CD4-positive, alpha-beta memory T cell (primary cell): ENCODE data around the gene COL4A2. TPM values are rescaled to one million over a fixed set of nuclear protein-coding genes. Genes with fewer than 3 reads are reported as not detected.
"Not testable (repeated sequence)": the region's sequence is repeated elsewhere in the genome, so short reads cannot be mapped to it uniquely, and the experiment has no call there.

ENCODE experiments used
- CTCF ChIA-PET: fragments of 350-600 bp; sonication (Branson Sonifier 250); formaldehyde crosslinking; loops from one replicate; lab custom pipeline; 2021; ENCODE audit warnings: inconsistent platforms; ENCODE audit not compliant: partially characterized antibody; lab: Charles Lee
- POLR2A ChIA-PET: fragments of 350-600 bp; sonication (Branson Sonifier 250); formaldehyde crosslinking; loops from one replicate; lab custom pipeline; 2021; ENCODE audit not compliant: partially characterized antibody; lab: Charles Lee
- DNase-seq, 5 donors: peaks; one replicate each; pipeline versions ENCODE4 v3.0.0 to v3.0.0-alpha.2; 2020 to 2022; ENCODE audit warnings: mixed read lengths in 1 of 5
- H3K27ac ChIP-seq: one replicate; pipeline ENCODE4 v1.7.0; 2013; ENCODE audit warnings: low read depth, low read length
- H3K27me3 ChIP-seq: 2 replicates; pipeline ENCODE4 v1.7.0; 2013; ENCODE audit warnings: mild to moderate bottlenecking, low read length, moderate library complexity; ENCODE audit not compliant: insufficient read depth
- H3K36me3 ChIP-seq: 2 replicates; pipeline ENCODE4 v1.7.0; 2013; ENCODE audit warnings: mild to moderate bottlenecking, low read length, moderate library complexity; ENCODE audit not compliant: insufficient read depth
- H3K4me1 ChIP-seq: 2 replicates; pipeline ENCODE4 v1.7.0; 2013; ENCODE audit warnings: mild to moderate bottlenecking, low read length, moderate library complexity; ENCODE audit not compliant: insufficient read depth
- H3K4me3 ChIP-seq, 2 donors: one replicate each; pipeline ENCODE4 v1.7.0; 2013; ENCODE audit warnings: low read length in 2 of 2, mild to moderate bottlenecking in 1 of 2
- H3K9me3 ChIP-seq, 2 donors: one replicate each; pipeline ENCODE4 v1.7.0; 2013; ENCODE audit warnings: low read length in 2 of 2, control low read depth in 1 of 2; ENCODE audit not compliant: control insufficient read depth in 1 of 2
- H3K27ac Mint-ChIP-seq, 7 donors: one replicate each; pipeline ENCODE4 v1.8.0; 2020 to 2021; ENCODE audit warnings: mixed read lengths in 7 of 7, mild to moderate bottlenecking in 6 of 7, inconsistent platforms in 3 of 7, moderate library complexity in 3 of 7
- H3K27me3 Mint-ChIP-seq, 2 donors: one replicate each; pipeline ENCODE4 v1.8.0; 2020 to 2021; ENCODE audit warnings: mixed read lengths in 2 of 2
- H3K36me3 Mint-ChIP-seq, 2 donors: one replicate each; pipeline ENCODE4 v1.8.0; 2020 to 2021; ENCODE audit warnings: mixed read lengths in 2 of 2, inconsistent platforms in 1 of 2, mild to moderate bottlenecking in 1 of 2
- H3K4me1 Mint-ChIP-seq, 4 donors: one replicate each; pipeline ENCODE4 v1.8.0; 2020 to 2021; ENCODE audit warnings: mixed read lengths in 4 of 4, mild to moderate bottlenecking in 1 of 4
- H3K4me3 Mint-ChIP-seq, 8 donors: one replicate each; pipeline ENCODE4 v1.8.0; 2020 to 2021; ENCODE audit warnings: mixed read lengths in 8 of 8, mild to moderate bottlenecking in 7 of 8, moderate library complexity in 6 of 8, inconsistent platforms in 3 of 8
- H3K9me3 Mint-ChIP-seq, 8 donors: one replicate each; pipeline ENCODE4 v1.8.0; 2020 to 2021; ENCODE audit warnings: mixed read lengths in 8 of 8, mild to moderate bottlenecking in 5 of 8, inconsistent platforms in 3 of 8, moderate library complexity in 1 of 8
- intact Hi-C: fragments of 100-400 bp; cut with micrococcal nuclease; formaldehyde crosslinking; loops from one replicate; pipeline ENCODE4 v1.15.1; 2023
- polyA plus RNA-seq, 2 donors: library from polyadenylated mRNA; unstranded; fragments of 300-500 nt; fragmentation: Illumina TruSeq; gene quantifications; one replicate each; pipeline ENCODE4 v1.2.3, GENCODE V29; 2021
- total RNA-seq, 2 experiments: library from RNA; stranded (reverse); gene quantifications; one replicate each; pipeline ENCODE4 v1.2.3, GENCODE V29; 2021

Gene COL4A2
- total and polyA plus RNA-seq, 4 experiments from 2014 or later = not detected

GRCh38 chr13:110309661-110310524 is 2.8 kb downstream of the COL4A2 start:
- CTCF ChIA-PET = no interaction called here
- intact Hi-C loops = no loop called here
- Mint-ChIP-seq H3K9me3 (peaks cover 0 to 2% (median 0%) of the 10 kb centered on the region in 8 donors), H3K4me3 (no peak overlapping the region), H3K27me3 (peaks cover 41% of the 10 kb centered on the region in 2 donors), H3K4me1 (peaks cover 0 to 12% (median 3%) of the 10 kb centered on the region in 4 donors), H3K27ac (no peak overlapping the region), H3K36me3 (no peaks in the 10 kb centered on the region)
- Histone ChIP-seq H3K36me3 (no peaks in the 10 kb centered on the region), H3K9me3 (no peaks in the 10 kb centered on the region), H3K27ac (no peak overlapping the region), H3K27me3 (peaks cover 4% of the 10 kb centered on the region), H3K4me3 (no peak overlapping the region), H3K4me1 (no peaks in the 10 kb centered on the region)
- POLR2A ChIA-PET = no interaction called here
- DNase-seq = no peak

DNA sequence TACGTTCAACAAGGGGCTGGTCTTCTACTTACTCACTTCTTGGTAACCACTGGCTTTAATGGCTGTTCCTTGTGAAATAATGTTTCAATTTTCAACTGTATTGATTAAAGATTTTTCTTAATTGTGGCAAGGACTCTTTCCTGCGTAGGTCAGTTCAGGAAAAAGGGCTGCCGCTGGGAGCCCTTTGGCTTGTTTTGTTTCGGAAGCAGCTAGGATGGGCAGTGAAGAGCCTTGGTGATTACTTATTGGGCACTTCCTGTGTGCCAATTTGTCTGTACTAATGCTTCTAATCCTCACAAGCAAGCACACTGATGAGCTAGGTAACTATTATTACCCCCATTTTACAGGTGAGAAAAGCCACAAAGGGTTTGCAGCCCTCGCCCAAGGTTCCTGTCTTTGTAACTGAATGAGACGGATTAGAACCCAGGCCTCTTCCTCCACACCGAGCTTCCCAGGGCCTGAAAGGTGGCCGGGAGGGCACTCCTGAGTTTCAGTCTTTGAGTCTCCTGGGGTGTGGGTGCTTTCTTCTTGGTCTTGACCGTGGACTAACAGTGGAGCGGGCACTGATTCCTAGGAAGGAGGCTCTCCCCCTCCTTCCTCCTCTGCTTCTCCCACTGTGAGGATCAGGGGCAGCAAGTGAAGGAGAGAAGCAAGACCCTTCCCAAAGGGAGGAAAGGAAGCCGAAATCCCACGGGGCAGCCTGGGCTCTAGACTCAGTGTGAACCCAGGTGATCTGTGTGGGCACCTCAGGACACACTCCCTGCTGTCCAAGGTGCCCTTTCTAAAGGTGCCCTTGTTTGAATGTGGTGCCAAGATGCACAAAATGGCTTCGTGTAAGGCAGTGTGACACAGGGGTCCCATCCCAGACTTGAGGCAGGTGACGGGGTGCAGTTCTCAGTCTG is 3.7 kb downstream of the COL4A2 start:
- intact Hi-C loops = no loop called here
- H3K27me3 ChIP-seq = peaks cover 4% of the 10 kb centered on the region
- ChIA-PET POLR2A (no interaction called here), CTCF (no interaction called here)
- Mint-ChIP-seq H3K36me3 (no peaks in the 10 kb centered on the region), H3K4me1 (peaks cover 0 to 8% (median 2%) of the 10 kb centered on the region in 4 donors), H3K9me3 (peaks cover 0 to 2% (median 0%) of the 10 kb centered on the region in 8 donors), H3K4me3 (no peak overlapping the region), H3K27me3 (peaks cover 35 to 38% of the 10 kb centered on the region in 2 donors), H3K27ac (no peak overlapping the region)
- no peak overlapping the region for H3K4me3 ChIP-seq
- no peak overlapping the region for H3K27ac ChIP-seq
- no peaks in the 10 kb centered on the region for H3K36me3 ChIP-seq
- DNase-seq = no peak
- H3K9me3 ChIP-seq = no peaks in the 10 kb centered on the region
- H3K4me1 ChIP-seq = no peaks in the 10 kb centered on the region

DNA sequence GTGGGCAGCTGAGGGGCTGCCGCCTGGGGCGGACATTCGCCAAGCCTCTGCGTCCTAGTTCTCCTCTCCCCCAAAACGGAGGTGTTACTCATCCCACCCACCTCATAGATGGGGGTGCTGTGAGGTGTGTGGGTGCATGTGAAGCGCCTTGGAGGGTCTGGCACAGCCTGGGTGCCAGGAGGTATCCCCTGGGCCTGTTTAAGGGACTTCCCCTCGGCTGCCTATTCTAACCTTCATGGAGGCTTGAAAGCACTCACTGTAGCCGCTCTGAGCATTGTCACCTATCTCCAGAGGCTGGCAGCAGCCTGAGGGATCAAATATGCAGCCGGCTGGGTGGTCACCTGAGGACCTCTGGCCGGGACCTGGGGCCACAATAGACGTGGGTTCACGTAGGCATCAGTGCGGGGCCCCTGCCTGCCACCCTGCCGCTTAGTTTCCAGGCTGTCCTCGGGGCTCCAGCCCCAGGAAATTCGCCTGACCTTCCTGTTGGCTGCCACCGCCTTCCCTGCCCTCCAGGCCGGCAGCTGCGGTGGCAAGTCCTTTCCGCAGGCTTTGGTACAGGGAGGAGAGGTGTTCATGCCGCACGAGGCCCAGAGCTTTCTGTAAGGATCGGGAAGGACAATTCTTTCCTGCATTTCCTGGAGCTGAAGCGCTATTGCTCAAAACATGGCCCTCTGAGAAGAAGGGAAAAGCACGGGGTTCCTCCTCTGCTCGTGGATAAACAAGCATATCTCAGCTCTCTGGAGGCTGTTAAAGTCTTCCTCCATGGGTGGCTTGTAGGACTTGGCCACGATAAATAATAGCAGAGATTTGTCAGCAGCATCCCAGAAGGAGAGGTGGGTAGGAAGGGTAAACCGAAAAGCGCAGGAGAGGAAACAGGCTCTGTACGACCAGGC is 4.6 kb downstream of the COL4A2 start:
- H3K9me3 ChIP-seq = no peaks in the 10 kb centered on the region
- H3K4me1 ChIP-seq = no peaks in the 10 kb centered on the region
- H3K9me3 Mint-ChIP-seq = peaks cover 0 to 2% (median 0%) of the 10 kb centered on the region in 8 donors
- CTCF ChIA-PET = no interaction called here
- H3K4me3 ChIP-seq = no peak overlapping the region
- peaks cover 33 to 37% of the 10 kb centered on the region in 2 donors for H3K27me3 Mint-ChIP-seq
- H3K27ac Mint-ChIP-seq = no peak overlapping the region
- no peaks in the 10 kb centered on the region for H3K36me3 ChIP-seq
- intact Hi-C loops = no loop called here
- no peak for DNase-seq
- H3K4me3 Mint-ChIP-seq = no peak overlapping the region
- H3K36me3 Mint-ChIP-seq = no peaks in the 10 kb centered on the region
- POLR2A ChIA-PET = no interaction called here
- H3K27me3 ChIP-seq = peaks cover 4% of the 10 kb centered on the region
- H3K4me1 Mint-ChIP-seq = peaks cover 0 to 6% (median 2%) of the 10 kb centered on the region in 4 donors
- H3K27ac ChIP-seq = no peak overlapping the region

DNA sequence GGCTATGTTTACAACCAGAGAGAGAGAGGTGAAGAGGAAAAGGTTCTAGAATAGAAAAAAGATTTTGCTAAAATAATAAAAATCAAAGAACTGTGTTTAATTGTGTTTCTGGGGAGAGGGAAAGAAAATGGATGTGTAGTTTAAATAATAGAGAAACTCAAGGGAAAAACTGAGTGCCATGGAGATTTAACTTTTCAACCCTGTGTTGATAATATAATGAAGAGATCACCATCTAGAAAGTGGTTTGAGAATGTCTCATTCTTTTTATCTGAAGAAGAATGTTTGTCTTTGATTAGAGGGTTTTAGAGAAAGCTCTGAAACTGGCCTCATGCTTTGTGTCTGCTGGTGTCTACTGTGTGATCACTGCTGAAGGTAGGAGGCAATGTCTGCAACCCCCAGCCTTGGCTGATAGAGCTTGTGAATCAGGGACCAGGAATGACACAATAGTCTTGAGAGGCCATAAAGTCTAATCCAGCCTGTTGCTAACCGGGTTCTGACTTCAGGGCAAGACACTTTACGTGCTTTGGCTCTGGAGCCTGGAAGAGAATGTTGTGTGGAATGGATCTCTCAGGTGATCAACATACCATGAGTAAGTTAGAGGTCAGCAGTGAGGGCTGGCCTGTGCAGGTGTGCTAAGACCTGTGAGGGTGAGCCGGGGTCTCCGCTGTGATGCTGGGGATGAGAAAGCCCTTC is 5.4 kb downstream of the COL4A2 start:
- no peak for DNase-seq
- no peak overlapping the region for H3K27ac ChIP-seq
- no peak overlapping the region for H3K4me3 ChIP-seq
- peaks cover 33 to 37% of the 10 kb centered on the region in 2 donors for H3K27me3 Mint-ChIP-seq
- H3K4me3 Mint-ChIP-seq = no peak overlapping the region
- H3K36me3 Mint-ChIP-seq = no peaks in the 10 kb centered on the region
- CTCF ChIA-PET = no interaction called here
- peaks cover 4% of the 10 kb centered on the region for H3K27me3 ChIP-seq
- peaks cover 0 to 2% (median 0%) of the 10 kb centered on the region in 8 donors for H3K9me3 Mint-ChIP-seq
- H3K36me3 ChIP-seq = no peaks in the 10 kb centered on the region
- H3K4me1 ChIP-seq = no peaks in the 10 kb centered on the region
- intact Hi-C loops = no loop called here
- H3K4me1 Mint-ChIP-seq = peaks cover 0 to 6% (median 2%) of the 10 kb centered on the region in 4 donors
- no peak overlapping the region for H3K27ac Mint-ChIP-seq
- no peaks in the 10 kb centered on the region for H3K9me3 ChIP-seq
- POLR2A ChIA-PET = no interaction called here

- peaks cover 28 to 34% of the 10 kb centered on the region in 2 donors for H3K27me3 Mint-ChIP-seq
- CTCF ChIA-PET = not testable (repeated sequence)
These were observed 6.2 kb downstream of the COL4A2 start for GRCh38 chr13:110313261-110313660.

DNA sequence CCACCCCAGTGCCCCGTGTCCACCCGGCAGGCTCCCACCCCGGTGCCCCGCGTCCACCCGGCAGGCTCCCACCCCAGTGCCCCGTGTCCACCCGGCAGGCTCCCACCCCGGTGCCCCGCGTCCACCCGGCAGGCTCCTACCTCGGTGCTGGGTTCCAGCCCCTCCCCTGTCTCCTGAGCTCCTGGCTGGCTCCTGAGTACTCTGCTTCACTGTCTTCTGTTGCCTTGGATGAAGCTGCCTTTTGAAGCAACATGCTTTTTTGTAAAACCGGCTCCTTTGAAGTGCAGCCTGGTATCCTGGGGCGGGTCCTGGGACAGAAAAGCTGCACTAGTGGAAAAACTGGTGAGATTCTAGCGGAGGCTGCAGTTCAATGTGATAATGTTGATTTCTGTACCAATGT is 6.6 kb downstream of the COL4A2 start:
- H3K27ac ChIP-seq, H3K4me3 ChIP-seq, H3K36me3 Mint-ChIP-seq, H3K4me3 Mint-ChIP-seq, H3K27me3 ChIP-seq, intact Hi-C loops, DNase-seq, H3K4me1 Mint-ChIP-seq, H3K9me3 Mint-ChIP-seq, H3K27ac Mint-ChIP-seq, H3K9me3 ChIP-seq, CTCF ChIA-PET, H3K36me3 ChIP-seq, H3K4me1 ChIP-seq, POLR2A ChIA-PET: not testable (repeated sequence)
- H3K27me3 Mint-ChIP-seq = peaks cover 23 to 31% of the 10 kb centered on the region in 2 donors

More at GRCh38 chr13:110313261-110313660, 6.2 kb downstream of the COL4A2 start:
- H3K4me3 ChIP-seq, H3K27ac ChIP-seq, H3K4me3 Mint-ChIP-seq, H3K4me1 ChIP-seq, POLR2A ChIA-PET, DNase-seq, H3K36me3 Mint-ChIP-seq, H3K9me3 Mint-ChIP-seq, H3K4me1 Mint-ChIP-seq, H3K9me3 ChIP-seq, intact Hi-C loops, H3K36me3 ChIP-seq, H3K27me3 ChIP-seq, H3K27ac Mint-ChIP-seq: not testable (repeated sequence)
